Fibroblast of the aortic adventitia (primary cell): ENCODE results near the gene FHIT. TPM values are rescaled to one million over a fixed set of nuclear protein-coding genes. Genes with fewer than 3 reads are reported as not detected.

Experiments used
- DNase-seq: peaks from one replicate; pipeline ENCODE4 v3.0.0-alpha.2; 2010; ENCODE audit warnings: low read depth
- H3K4me3 ChIP-seq: 2 replicates; pipeline ENCODE4 v1.5.1; 2011; ENCODE audit warnings: low read depth, mild to moderate bottlenecking, control low read depth, low read length, moderate library complexity
- total RNA-seq: library from RNA; depleted of rRNA; stranded (reverse); fragments of >200 nt; gene quantifications from 2 replicates; pipeline ENCODE4 v1.2.3, GENCODE V29; 2012; ENCODE audit warnings: low replicate concordance
- TF ChIP-seq, protein P1 (sequence below): IDR thresholded peaks from 2 replicates; pipeline ENCODE4 v1.5.1; 2011; ENCODE audit warnings: mild to moderate bottlenecking, low read length, control low read depth, inconsistent platforms; ENCODE audit not compliant: insufficient read depth

FHIT gene
- total RNA-seq, 1 donor, result 1.5 TPM

DNA sequence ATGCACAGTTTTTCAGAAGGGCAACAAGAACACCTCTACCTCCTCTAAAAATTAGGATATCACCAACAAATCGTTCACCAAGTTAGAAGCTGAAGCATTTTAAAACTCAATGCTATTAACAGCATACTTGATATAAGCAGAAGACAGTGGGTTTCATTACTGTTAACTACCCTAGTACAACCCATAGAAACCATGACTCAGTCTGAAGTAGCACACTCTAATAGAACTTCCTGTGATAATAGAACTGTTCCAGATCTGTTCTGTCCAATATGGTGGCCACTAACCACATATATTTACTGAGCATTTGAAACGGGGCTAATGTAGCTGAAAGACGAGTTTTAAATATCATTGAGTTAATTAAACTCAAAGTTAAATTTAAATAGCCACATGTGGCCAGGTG lies 1075.6 kb downstream of the FHIT start:
- no peak overlapping the region for H3K4me3 ChIP-seq
- no peak for DNase-seq
- TF ChIP-seq, protein P1, sequence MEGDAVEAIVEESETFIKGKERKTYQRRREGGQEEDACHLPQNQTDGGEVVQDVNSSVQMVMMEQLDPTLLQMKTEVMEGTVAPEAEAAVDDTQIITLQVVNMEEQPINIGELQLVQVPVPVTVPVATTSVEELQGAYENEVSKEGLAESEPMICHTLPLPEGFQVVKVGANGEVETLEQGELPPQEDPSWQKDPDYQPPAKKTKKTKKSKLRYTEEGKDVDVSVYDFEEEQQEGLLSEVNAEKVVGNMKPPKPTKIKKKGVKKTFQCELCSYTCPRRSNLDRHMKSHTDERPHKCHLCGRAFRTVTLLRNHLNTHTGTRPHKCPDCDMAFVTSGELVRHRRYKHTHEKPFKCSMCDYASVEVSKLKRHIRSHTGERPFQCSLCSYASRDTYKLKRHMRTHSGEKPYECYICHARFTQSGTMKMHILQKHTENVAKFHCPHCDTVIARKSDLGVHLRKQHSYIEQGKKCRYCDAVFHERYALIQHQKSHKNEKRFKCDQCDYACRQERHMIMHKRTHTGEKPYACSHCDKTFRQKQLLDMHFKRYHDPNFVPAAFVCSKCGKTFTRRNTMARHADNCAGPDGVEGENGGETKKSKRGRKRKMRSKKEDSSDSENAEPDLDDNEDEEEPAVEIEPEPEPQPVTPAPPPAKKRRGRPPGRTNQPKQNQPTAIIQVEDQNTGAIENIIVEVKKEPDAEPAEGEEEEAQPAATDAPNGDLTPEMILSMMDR, result no peak

DNA sequence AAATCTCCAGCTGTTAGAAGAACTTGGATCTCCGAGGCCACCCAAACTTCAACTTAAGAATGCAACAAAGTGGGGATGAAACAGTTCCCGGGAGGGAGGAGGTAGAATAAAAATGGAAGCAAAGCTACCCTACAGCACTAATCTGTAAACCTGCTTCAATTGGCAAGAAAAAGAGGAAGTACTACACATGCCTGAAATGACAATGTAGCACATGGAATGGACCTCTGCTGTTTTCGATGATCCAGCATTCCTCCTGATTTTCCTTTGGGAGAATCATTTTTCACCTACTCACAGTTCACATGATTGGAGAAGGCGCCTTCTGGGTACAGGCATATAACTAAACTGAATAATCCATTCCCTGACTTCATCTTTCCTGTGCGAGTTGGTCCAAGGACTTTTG lies 1081.5 kb downstream of the FHIT start:
- TF ChIP-seq, protein P1, result no peak
- H3K4me3 ChIP-seq, result no peak overlapping the region
- no peak for DNase-seq

DNA sequence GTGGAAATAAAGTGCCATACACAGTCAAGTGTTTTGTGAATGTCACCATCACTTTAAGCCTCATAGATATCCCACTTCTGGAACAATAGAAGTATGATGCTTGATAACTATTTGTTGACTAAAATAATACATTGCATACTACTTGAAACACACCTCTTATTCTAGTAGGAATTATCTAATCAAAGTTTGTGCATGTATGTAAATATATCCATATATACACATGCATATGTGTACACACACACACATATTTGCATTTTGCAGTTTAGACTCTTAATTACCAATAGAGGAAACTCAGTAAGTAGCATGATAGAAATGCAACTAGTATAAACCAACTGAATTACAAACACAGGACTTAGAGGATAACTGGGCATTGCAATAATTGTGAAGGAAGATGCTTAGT lies 1084.1 kb downstream of the FHIT start:
- no peak for DNase-seq
- TF ChIP-seq, protein P1, result no peak
- no peak overlapping the region for H3K4me3 ChIP-seq

DNA sequence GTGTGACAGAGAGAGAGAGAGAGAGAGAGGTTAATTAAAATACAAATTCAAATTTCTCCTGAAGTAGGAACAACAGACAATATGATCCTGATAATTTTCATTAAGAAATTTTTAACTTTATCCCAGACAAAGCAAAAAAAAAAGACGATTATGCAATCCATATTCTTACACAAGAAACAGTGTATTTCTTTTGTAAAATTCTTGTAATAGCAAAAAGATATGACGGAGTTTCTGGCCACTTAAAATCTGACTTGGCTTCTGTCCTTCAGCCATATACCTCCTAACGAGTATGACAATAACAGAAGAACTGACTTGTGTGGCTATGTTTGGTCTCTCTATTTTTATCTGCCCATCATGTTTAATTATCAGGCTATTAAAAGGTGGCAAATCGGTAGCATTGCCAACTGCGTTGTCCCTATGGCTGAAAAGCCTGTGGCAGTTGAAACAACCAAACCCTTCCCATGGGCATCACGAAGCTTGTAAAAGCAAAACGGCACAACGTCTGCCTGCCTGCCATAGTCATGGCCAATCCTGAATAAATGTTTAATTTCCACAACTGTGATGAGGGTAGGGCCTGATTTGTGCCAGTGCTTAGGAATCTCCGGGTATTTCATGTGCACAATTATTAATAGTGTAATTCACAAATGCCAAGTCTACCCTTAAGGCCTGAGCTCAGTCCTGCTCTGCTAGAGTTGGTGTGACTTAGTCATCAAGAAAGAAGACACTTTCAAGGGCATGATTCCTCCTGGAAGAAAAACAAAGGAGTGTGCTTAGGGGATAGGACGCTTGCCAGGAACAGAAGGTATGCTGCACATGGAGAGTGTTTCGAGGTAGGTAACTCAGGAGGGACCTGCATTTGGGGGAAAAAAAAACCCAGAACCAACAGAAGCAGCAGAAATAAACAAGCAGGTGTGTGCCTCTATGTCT lies 1090.2 kb downstream of the FHIT start:
- TF ChIP-seq, protein P1, result no peak
- no peak for DNase-seq
- no peak overlapping the region for H3K4me3 ChIP-seq

DNA sequence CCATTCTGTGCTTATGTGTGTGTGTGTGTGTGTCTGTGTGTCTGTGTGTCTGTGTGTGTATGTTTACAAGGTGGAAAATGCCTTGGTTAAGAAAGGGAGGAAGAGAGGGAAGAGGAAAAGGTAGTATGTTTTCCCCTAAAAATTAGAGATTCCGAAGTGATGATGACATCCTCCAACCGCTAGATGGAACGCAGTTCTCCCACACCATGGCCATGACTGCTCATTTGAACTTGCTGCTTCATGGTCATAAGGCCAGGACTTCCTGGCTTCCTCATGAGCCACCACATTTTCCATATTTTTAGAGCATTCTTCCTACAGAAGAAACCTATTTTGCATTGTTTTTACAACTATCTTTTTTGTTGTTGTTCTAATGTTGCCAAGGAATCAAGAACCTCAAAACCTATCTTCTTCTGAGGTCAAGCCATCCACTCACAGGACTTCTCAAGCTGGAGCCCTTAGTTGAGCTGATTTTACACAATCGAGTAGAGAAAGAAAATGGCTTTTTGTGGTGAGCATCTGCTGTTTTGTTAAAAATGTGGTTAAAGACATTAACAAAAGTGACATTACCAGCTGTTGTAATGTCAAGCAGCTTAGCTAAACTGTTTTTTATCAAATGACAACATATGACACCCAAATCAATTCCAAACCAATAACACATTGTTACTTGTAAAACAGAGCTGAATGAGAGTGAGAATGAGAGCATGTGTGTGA lies 1091.0 kb downstream of the FHIT start:
- TF ChIP-seq, protein P1, result no peak
- DNase-seq, result no peak
- H3K4me3 ChIP-seq, result no peak overlapping the region

DNA sequence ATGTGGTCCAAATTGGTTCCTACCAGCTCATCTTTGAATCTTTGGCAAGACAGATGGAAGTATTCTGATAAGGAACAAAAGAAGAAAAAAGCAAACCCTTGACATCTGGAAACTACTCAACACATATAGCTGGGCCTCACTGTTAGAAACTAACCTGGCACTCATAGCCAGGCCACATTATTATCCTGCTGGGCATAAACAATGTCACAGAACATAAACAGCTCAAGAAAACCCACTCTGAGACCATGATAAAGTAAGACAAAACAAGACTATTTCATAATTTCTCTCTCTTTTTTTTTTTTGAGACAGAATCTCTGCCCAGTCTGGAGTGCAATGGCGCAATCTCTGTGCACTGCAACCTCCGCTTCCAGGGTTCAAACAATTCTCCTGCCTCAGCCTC lies 1093.2 kb downstream of the FHIT start:
- no peak for DNase-seq
- H3K4me3 ChIP-seq, result no peak overlapping the region
- TF ChIP-seq, protein P1, result no peak
